Smooth muscle cell (in vitro differentiated cells): Measurements from ENCODE around the gene ZNF337. TPM values are rescaled to one million over a fixed set of nuclear protein-coding genes. Genes with fewer than 3 reads are reported as not detected.

Source experiments
- DNase-seq: peaks from one replicate; lab custom pipeline; 2025; ENCODE audit not compliant: unreplicated experiment; lab: John Stamatoyannopoulos, UW
- H2AFZ ChIP-seq: fragments of 200-600 bp; sonication (generic); 2 replicates; pipeline ENCODE4 v1.6.0; 2016; ENCODE audit warnings: antibody characterized with exemption, low read depth, mild to moderate bottlenecking
- H3F3A ChIP-seq: fragments of 200-600 bp; sonication (generic); 2 replicates; pipeline ENCODE4 v1.6.0; 2017; ENCODE audit warnings: antibody characterized with exemption, low read depth
- H3K27ac ChIP-seq: fragments of 200-600 bp; sonication (generic); 2 replicates; pipeline ENCODE4 v1.5.1; 2016; ENCODE audit warnings: low read depth, mild to moderate bottlenecking
- H3K27me3 ChIP-seq: fragments of 200-600 bp; sonication (generic); 2 replicates; pipeline ENCODE4 v1.6.1; 2016; ENCODE audit warnings: low read depth, mild to moderate bottlenecking
- H3K36me3 ChIP-seq: fragments of 200-600 bp; sonication (generic); 2 replicates; pipeline ENCODE4 v1.5.1; 2016; ENCODE audit warnings: low read depth
- H3K4me1 ChIP-seq: fragments of 200-600 bp; sonication (generic); 2 replicates; pipeline ENCODE4 v1.5.1; 2016; ENCODE audit warnings: low read depth
- H3K4me2 ChIP-seq: fragments of 200-600 bp; sonication (generic); 2 replicates; pipeline ENCODE4 v1.6.0; 2016; ENCODE audit warnings: mild to moderate bottlenecking
- H3K4me3 ChIP-seq: fragments of 200-600 bp; sonication (generic); 2 replicates; pipeline ENCODE4 v1.5.1; 2016; ENCODE audit warnings: mild to moderate bottlenecking
- H3K79me2 ChIP-seq: fragments of 200-600 bp; sonication (generic); 2 replicates; pipeline ENCODE4 v1.6.0; 2016; ENCODE audit warnings: low read depth, mild to moderate bottlenecking
- H3K9ac ChIP-seq: fragments of 200-600 bp; sonication (generic); 2 replicates; pipeline ENCODE4 v1.6.0; 2016; ENCODE audit warnings: low read depth
- H3K9me3 ChIP-seq: fragments of 200-600 bp; sonication (generic); replicated peaks from 2 replicates; pipeline ENCODE4 v1.5.1; 2016; ENCODE audit warnings: low read depth
- H4K20me1 ChIP-seq: fragments of 200-600 bp; sonication (generic); 2 replicates; pipeline ENCODE4 v1.6.0; 2016; ENCODE audit warnings: low read depth
- CTCF ChIP-seq: fragments of 200-600 bp; sonication (generic); IDR thresholded peaks from 2 replicates; pipeline ENCODE4 v1.5.1; 2017; ENCODE audit warnings: borderline replicate concordance, mild to moderate bottlenecking, antibody characterized with exemption; ENCODE audit not compliant: insufficient read depth, poor library complexity, severe bottlenecking
- WGBS: methylation state at CpG from one replicate; pipeline ENCODE4 v1.1.7; 2016; ENCODE audit warnings: low lambda C conversion rate; 5-methylcytosine and 5-hydroxymethylcytosine counted together
- polyA plus RNA-seq: library from polyadenylated mRNA; unstranded; fragments of >200 nt; fragmentation: Nextera tagmentation; extraction: Ambion mirVana; gene quantifications from 2 replicates; pipeline ENCODE4 v1.2.1, GENCODE V29; 2016
- total RNA-seq: library from RNA; depleted of rRNA; stranded (reverse); fragments of >200 nt; gene quantifications from 2 replicates; pipeline ENCODE4 v1.2.3, GENCODE V29; 2014

ZNF337 gene
- total and polyA plus RNA-seq, 2 experiments from 2014 or later, result 5.1 to 13.3 TPM

GRCh38 chr20:25676164-25676809 lies 20.4 kb downstream of the ZNF337 start:
- WGBS, result 69% methylated on average over 10 of the region's 10 CpGs
- no peak overlapping the region for H3K9ac ChIP-seq
- H3K9me3 ChIP-seq, result no peaks in the 10 kb centered on the region
- H3K36me3 ChIP-seq, result peaks cover 10% of the 10 kb centered on the region
- H3K79me2 ChIP-seq, result peaks cover 5% of the 10 kb centered on the region
- H3K27ac ChIP-seq, result peak overlapping the region; percentile 69
- H2AFZ ChIP-seq, result no peak overlapping the region
- no peak for TF ChIP-seq CTCF
- H3K4me2 ChIP-seq, result peak overlapping the region; percentile 2
- no peaks in the 10 kb centered on the region for H3K27me3 ChIP-seq
- no peak for DNase-seq
- H3K4me1 ChIP-seq, result no peaks in the 10 kb centered on the region
- no peak overlapping the region for H3K4me3 ChIP-seq
- H4K20me1 ChIP-seq, result peaks cover 4% of the 10 kb centered on the region
- peaks cover 9% of the 10 kb centered on the region for H3F3A ChIP-seq

- Histone ChIP-seq H3F3A (peaks cover 9% of the 10 kb centered on the region), H3K27ac (no peak overlapping the region), H3K4me1 (no peaks in the 10 kb centered on the region), H3K9ac (no peak overlapping the region), H3K36me3 (peaks cover 10% of the 10 kb centered on the region), H3K4me2 (no peak overlapping the region), H4K20me1 (peaks cover 4% of the 10 kb centered on the region), H3K9me3 (no peaks in the 10 kb centered on the region), H3K4me3 (no peak overlapping the region), H3K79me2 (no peaks in the 10 kb centered on the region), H2AFZ (no peak overlapping the region), H3K27me3 (no peaks in the 10 kb centered on the region)
- no peak for DNase-seq
- 96% methylated on average over 6 of the region's 6 CpGs for WGBS
- TF ChIP-seq CTCF, result no peak
Measured at GRCh38 chr20:25675161-25675560, 21.5 kb downstream of the ZNF337 start.

- no peak overlapping the region for H2AFZ ChIP-seq
- H3K79me2 ChIP-seq, result no peaks in the 10 kb centered on the region
- H3K9me3 ChIP-seq, result no peaks in the 10 kb centered on the region
- H4K20me1 ChIP-seq, result peaks cover 4% of the 10 kb centered on the region
- no peak overlapping the region for H3K4me3 ChIP-seq
- no peak overlapping the region for H3K27ac ChIP-seq
- peaks cover 6% of the 10 kb centered on the region for H3K36me3 ChIP-seq
- TF ChIP-seq CTCF, result no peak
- H3K9ac ChIP-seq, result no peak overlapping the region
- no peaks in the 10 kb centered on the region for H3K4me1 ChIP-seq
- H3K4me2 ChIP-seq, result no peak overlapping the region
- 95% methylated on average over 4 of the region's 4 CpGs for WGBS
- DNase-seq, result no peak
- H3K27me3 ChIP-seq, result no peaks in the 10 kb centered on the region
- peaks cover 9% of the 10 kb centered on the region for H3F3A ChIP-seq
Measured at GRCh38 chr20:25672659-25673235, 23.9 kb downstream of the ZNF337 start.
